Right renal pelvis (tissue), 4 donors: ENCODE measurements around the gene ADRA2B. TPM values are rescaled to one million over a fixed set of nuclear protein-coding genes. Genes with fewer than 3 reads are reported as not detected.
"Not testable (repeated sequence)": the region's sequence is repeated elsewhere in the genome, so short reads cannot be mapped to it uniquely, and the experiment has no call there.

Experiments
- DNase-seq, 4 donors: peaks; one replicate each; pipeline ENCODE4 v3.0.0-alpha.2; 2013; ENCODE audit warnings: low read depth in 4 of 4, low spot score in 3 of 4, missing footprints in 1 of 4
- polyA plus RNA-seq, 4 donors: library from polyadenylated mRNA; unstranded; fragments of 120-200 nt; gene quantifications; one replicate each; pipeline ENCODE4 v1.2.1, GENCODE V29; 2013; ENCODE audit not compliant: insufficient read length in 4 of 4

The ADRA2B gene
- polyA plus RNA-seq, 4 donors = 2.8 to 6.3 (median 4.8) TPM

DNA sequence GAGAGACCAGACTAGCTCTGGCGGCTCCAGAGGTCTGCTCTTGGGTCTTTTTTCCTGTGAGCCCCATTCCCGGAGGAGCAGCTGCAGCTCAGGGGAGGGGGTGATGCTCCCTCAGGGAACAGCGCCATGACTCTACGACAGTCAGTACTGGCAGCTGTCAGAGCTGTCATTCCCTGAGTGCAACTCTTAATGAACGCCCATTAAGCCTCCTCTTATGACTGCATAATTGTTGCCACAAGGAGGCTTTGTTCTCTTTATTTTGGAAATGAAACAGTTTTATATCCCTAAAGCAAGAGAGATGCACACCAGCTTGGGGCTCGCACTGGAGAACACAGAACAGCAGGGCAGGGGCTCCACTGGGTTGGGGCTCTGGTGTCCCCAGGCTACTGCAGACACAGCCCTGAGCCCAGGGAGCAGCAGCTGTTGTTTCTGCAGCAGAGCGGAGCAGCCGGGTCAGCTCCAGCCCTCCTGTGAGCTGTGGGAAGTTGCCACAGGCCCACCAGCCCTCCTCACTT lies 44.3 kb downstream of the ADRA2B start:
- DNase-seq = not testable (repeated sequence)

DNA sequence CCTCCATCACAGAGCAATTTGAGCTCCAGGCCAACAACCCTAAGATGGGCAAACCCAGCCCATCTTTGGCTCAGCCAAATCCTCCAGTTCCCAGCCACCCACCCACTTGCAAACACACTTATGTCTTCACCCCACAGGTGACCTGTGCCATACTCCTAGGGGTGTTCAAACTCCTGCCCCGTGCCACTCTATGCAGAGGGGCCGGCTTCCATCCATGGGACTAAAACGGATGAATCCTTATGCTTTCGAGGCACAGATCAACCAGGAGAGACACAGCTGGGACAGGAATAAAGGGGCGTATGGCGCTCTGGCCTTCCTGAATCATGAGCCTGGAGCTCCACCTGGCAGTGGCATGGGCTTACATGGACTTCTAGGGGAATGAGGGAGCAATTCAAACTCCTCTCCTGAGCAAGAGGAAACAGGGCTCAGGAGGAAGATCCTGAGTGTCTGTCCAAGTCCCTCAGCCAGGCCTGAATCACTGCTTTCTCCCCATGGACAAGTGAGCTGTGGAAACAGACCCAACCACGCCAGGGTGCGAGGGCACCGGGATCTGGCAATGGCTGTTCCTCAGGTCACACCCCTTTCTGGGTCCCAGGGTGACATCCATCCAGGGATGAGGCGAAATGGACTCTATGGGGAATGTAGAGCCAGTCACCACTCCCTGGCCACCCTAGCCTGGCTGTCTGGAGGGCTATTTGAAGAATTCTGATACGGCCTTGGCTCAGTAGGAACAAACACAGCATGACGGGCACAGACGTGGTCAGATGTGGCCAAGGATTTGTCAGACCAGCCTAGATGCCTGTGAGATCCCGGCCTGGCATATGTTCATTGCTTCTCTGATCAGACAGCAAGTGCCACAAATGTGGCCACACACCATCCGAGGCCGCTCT lies 45.0 kb downstream of the ADRA2B start:
- not testable (repeated sequence) for DNase-seq

DNA sequence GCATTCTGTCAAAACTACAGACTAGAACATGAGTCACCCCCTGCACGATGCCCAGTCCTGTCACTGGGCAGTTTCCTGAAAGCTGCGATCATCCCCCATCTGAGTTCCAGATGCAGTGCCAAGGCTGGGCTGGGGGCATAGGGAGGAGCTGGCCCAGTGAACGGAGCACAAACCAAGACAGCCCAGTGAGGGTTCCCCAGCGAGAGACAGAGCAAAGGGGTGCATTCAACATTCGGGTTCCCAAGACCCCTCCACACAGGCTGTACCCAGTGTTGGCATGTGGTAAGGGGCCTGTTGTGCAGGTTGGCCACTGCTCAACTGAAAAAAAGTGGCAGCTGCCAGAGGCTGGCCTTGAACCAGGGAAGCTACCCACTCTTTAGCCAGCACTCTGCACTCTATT lies 46.0 kb downstream of the ADRA2B start:
- not testable (repeated sequence) for DNase-seq

DNA sequence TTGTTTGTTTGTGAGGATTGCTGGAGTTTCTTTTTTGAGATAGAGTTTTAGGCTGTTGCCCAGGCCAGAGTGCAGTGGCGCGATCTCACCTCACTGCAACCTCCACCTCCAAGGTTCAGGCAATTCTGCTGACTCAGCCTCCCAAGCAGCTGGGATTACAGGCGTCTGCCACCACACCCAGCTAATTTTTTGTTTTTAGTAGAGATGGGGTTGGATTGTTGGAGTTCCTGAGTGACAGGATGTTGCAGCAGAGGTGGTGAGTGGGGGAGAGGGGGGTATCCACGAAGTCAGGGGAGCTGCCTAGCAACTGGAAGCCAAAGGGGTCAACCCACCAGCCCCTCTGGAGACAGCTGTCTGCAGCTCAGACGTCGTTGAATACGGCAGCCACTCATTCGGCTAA lies 46.5 kb downstream of the ADRA2B start:
- DNase-seq = not testable (repeated sequence)

DNA sequence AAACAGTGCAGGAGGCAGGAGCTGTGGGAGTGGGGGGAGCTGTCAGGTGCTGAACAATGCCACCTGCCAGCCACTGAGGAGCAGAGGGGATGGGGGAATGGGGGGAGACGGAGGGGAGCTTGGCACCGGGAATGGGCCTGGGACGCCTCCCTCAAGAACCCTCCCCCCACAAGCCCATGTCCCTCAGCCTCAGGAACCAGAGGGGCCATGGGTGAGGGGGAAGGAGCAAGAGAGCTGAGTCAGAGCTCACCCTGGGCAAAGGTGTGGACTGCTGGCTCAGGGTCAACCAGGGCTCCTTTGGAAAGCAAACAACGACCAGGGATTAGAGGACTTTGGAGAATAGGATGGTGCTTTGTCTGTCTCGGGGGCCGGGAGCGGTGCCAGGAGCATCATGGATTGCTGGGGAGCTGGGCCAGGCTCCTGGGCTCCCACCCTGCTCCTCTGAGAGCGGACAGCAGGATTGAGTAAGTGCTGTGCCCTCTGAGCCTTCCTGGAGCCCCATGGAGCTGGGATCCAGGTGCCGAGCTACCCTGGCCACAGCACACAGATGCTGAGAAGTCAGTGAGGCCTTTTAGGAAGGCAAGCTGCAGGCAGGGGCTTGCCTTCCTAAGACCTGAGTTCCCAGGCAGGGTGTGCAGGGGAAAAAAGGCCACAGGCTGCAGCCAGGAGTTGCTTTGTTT lies 48.3 kb downstream of the ADRA2B start:
- not testable (repeated sequence) for DNase-seq

DNA sequence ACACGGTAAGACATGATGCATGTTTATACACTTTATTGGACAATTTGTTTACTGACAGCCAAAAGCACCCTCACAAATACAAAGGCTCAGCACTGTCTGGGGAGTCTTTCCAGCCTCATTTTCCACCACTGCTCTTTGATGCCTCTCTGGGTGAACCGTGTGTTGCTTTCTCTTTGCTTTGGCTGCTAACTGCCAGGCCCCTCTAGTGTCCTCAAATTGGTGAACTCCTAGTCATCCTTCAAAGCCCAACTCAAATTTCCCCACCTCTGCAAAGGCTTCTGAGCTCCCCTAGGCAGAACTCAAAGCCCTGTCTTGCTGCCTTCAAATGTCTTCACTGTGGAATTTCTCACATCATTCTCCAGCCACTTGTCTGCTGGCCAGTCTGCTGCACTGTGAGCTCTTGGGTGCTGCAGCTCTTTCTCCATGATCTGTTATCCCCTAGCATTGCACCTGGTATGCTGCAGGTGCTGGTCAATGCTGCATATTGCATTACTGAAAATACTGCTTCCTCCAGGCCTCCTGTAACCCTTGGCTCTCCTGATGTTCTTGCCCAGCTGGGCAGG lies 49.2 kb downstream of the ADRA2B start:
- not testable (repeated sequence) for DNase-seq

DNA sequence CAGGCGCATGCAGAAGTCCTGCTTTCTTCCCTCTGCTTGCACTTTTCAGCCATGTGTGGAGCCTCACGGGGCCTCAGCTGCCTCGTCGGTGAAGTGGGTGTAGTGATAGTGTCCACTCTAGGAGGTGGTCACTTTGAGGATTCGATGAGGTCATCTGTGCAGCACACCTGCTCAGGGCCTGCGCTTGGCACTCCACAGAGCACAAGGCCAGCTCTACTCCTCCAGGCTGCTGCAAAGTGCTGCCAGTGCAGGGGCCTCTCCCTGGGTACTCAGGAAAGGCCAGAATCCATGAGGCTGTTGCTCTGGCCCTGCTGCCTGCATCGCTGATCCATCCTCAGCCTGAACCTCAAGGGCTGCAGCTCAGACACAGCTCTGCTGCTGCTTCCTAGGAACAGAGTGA lies 49.9 kb downstream of the ADRA2B start:
- DNase-seq = not testable (repeated sequence)

DNA sequence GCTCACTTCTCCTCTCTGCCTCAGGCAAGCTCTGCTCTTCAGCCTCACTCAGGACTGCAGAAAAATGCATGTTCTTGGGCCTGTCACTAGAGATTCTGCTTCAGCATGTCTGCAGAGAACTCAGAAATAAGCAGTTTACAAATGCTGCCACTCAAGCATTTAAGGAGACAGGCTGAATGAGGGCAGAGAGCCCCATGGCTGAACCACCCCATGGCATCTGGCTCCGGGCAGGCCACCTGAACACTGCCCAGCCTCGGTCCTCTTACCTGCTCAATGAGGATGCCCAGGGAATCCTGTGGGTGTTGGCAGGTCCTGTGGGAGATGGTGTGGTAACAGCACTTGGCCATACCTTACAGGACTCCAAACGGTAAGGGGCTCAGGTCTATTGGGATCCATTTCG lies 50.4 kb downstream of the ADRA2B start:
- not testable (repeated sequence) for DNase-seq

DNA sequence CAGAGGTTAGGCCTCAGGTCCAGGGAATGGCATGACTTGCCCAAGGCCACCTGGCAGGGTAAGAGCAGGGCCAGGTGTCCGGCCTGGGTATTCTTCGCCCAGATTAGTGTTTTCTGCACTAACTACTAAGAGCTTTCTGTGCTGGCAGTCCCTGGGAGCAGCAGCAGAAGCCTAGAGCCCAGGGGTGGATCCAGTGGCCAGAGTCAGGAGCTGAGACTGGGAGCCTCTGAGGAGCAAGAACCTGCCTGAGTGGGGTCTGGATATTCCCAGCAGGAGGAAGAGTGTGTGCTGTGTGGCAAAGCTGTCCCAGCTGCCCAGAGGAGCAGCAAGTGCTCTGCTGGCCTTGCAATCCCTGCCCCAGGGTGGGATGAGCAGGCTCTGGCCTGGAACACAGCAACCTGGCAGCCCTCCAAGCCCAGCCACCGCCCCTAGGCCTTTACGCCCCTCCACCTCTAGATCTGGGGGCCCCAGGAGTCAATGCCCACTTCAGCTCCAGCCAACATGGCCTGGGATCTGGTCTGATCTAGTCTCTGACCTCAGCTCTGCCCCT lies 50.9 kb downstream of the ADRA2B start:
- DNase-seq = no peak

DNA sequence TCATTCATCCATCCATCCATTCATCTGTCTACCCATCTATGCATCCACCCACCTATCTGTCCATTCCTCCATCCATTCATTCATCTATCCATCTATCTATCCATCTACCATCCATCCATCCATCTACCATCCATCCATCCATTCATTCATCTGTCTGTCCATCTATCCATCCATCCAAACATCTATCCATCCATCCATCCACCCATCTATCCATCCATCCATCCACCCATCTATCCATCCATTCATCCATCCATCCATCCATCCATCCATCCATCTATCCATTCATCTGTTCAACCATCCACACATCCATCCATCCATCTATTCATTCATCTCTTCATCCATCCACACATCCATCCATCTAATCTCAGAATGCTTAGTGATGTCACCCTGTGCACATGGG lies 51.6 kb downstream of the ADRA2B start:
- DNase-seq = not testable (repeated sequence)

DNA sequence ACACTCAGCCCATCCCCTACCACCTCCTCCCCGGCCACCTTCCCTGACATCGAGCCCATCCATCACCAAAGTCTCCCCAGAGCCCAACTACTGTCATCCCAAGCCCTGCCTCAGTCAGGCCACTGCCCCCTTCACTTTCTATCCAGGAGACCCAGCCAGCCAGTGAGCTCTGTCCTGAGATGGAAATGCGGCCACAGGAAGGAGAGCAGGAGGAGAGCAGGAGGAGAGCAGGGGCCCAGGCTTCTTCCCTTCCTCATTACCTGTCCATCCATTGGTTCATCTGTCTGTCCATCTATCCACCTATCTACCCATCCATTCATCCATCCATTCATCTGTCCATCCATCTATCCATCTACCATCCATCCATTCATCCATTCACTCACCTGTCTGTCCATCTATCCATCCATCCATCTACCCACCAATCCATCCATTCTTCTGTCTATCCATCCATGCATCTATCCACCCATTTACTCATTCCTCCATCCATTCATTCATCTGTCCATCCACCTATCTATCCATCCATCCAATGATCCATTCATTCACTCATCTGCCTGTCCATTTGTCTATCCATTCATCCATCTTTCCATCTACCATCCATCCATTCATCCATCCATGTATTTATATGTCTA lies 52.2 kb downstream of the ADRA2B start:
- DNase-seq = not testable (repeated sequence)

DNA sequence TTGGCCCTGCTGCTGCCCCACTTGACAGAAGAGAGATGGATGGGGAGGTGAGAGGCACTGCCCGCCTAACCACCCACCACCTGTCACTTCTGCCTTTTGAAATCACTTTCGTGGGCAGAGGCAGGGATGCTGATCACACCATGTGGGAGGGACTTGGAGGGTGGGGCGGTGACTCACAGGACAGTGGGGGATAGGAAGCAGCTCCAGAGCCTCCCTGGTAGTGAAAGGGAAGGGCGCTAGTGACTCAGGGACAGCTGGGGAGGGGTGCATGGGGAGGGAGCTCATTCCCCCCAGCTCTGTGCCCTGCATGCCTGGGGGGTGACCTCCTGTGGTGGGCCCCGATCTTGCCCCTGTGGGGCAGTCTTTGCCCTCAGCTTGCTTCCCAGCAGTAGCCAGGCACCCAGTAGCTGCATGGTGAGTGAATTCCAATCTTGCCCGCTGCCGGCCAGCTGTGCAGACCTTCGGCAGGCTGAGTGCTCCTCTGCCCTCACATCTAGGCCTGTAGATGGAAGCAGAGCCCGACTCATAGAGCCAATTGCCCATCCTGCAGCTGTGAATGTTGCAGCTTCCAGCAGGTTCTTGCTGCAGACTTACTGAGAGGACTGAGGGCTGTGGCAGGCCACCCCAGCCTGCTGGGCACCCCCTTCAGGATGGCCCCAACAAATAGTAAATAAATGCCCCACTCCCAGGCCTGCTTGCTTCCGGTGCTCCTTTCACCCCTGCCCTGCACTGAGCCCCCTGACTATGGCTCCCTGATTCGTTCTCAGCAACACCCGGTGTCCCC lies 53.1 kb downstream of the ADRA2B start:
- DNase-seq = not testable (repeated sequence)

Other genes starting within 250 kb of the ADRA2B start
- gene ANKRD36C, start 124.7 kb downstream of the ADRA2B start, polyA plus RNA-seq = 10 to 100 TPM in 3 of 4 donors, 1 to 10 TPM in 1; 10.0 to 18.1 (median 13.9) TPM
- gene GPAT2, start 81.7 kb downstream of the ADRA2B start, polyA plus RNA-seq = 1 to 10 TPM; 2.4 to 4.5 (median 3.2) TPM
- gene ASTL, start 21.9 kb upstream of the ADRA2B start, polyA plus RNA-seq = under 1 TPM in 2 of 4 donors, not detected in 2; 0.23 to 0.32 TPM
- gene DUSP2, start 28.9 kb upstream of the ADRA2B start, polyA plus RNA-seq = 1 to 10 TPM; 3.6 to 6.9 (median 4.1) TPM
- gene STARD7, start 92.3 kb upstream of the ADRA2B start, polyA plus RNA-seq = 100 to 1,000 TPM; 125 to 152 (median 147) TPM
- gene TMEM127, start 149.4 kb upstream of the ADRA2B start, polyA plus RNA-seq = 10 to 100 TPM; 47.6 to 49.1 (median 48.5) TPM
- 10 to 100 TPM; 66.8 to 71.9 (median 68.9) TPM for gene CIAO1, start 149.7 kb upstream of the ADRA2B start, polyA plus RNA-seq
- gene SNRNP200, start 189.0 kb upstream of the ADRA2B start, polyA plus RNA-seq = 100 to 1,000 TPM; 164 to 179 (median 169) TPM
- 1 to 10 TPM; 4.4 to 5.3 (median 4.8) TPM for gene ITPRIPL1, start 208.7 kb upstream of the ADRA2B start, polyA plus RNA-seq
- 10 to 100 TPM; 14.7 to 20.6 (median 18.7) TPM for gene NCAPH, start 219.2 kb upstream of the ADRA2B start, polyA plus RNA-seq